A673 (cell line): ENCODE measurements around the gene LATS2. TPM values are rescaled to one million over a fixed set of nuclear protein-coding genes. Genes with fewer than 3 reads are reported as not detected.
"Not testable (repeated sequence)": the region's sequence is repeated elsewhere in the genome, so short reads cannot be mapped to it uniquely, and the experiment has no call there.

Experiments used
- BruUV-seq: library from RNA; stranded (reverse); fragments of 400-500 nt; replicated peaks from 2 replicates; lab custom pipeline; 2021; lab: Mats Ljungman, UMichigan
- CTCF ChIA-PET: fragments of 300-600 bp; sonication (Branson Sonifier 250); formaldehyde crosslinking; loops from one replicate; lab custom pipeline; 2022; ENCODE audit warnings: antibody characterized with exemption; lab: Charles Lee
- POLR2A ChIA-PET: fragments of 300-600 bp; sonication (Branson Sonifier 250); formaldehyde crosslinking; loops from one replicate; lab custom pipeline; 2022; ENCODE audit warnings: antibody characterized with exemption; ENCODE audit not compliant: low non-redundant PET; lab: Charles Lee
- DNase-seq: peaks from one replicate; pipeline ENCODE4 v3.0.0-alpha.2; 2015; ENCODE audit warnings: low spot score
- H3K27ac ChIP-seq: fragments of 200-600 bp; sonication (generic); 2 replicates; pipeline ENCODE4 v1.5.1; 2016; ENCODE audit warnings: mixed run types, low read depth, mild to moderate bottlenecking, mixed read lengths, antibody characterized with exemption, low read length; ENCODE audit not compliant: poor library complexity, severe bottlenecking
- H3K27me3 ChIP-seq: fragments of 200-600 bp; sonication (generic); replicated peaks from 2 replicates; pipeline ENCODE4 v1.6.1; 2017; ENCODE audit warnings: mixed run types, low read depth, mild to moderate bottlenecking, mixed read lengths, antibody characterized with exemption, low read length; ENCODE audit not compliant: insufficient read depth, poor library complexity
- H3K36me3 ChIP-seq: fragments of 200-600 bp; sonication (generic); 2 replicates; pipeline ENCODE4 v1.6.1; 2016; ENCODE audit warnings: mixed run types, mild to moderate bottlenecking, mixed read lengths, antibody characterized with exemption, low read length; ENCODE audit not compliant: insufficient read depth, poor library complexity, severe bottlenecking
- H3K4me1 ChIP-seq: fragments of 200-600 bp; sonication (generic); 2 replicates; pipeline ENCODE4 v1.6.1; 2017; ENCODE audit warnings: mixed run types, mild to moderate bottlenecking, mixed read lengths, antibody characterized with exemption, low read length; ENCODE audit not compliant: insufficient read depth, poor library complexity, severe bottlenecking
- H3K4me3 ChIP-seq: fragments of 200-600 bp; sonication (generic); 2 replicates; pipeline ENCODE4 v1.5.1; 2016; ENCODE audit warnings: low read depth, mixed run types, mild to moderate bottlenecking, mixed read lengths, low read length; ENCODE audit not compliant: poor library complexity, severe bottlenecking
- H3K9me3 ChIP-seq: fragments of 200-600 bp; sonication (generic); 2 replicates; pipeline ENCODE4 v1.6.1; 2016; ENCODE audit warnings: mixed run types, low read depth, mild to moderate bottlenecking, mixed read lengths, antibody characterized with exemption, low read length; ENCODE audit not compliant: poor library complexity, severe bottlenecking
- EZH2 ChIP-seq: fragments of 200-600 bp; sonication (generic); IDR thresholded peaks from 2 replicates; pipeline ENCODE4 v1.6.1; 2017; ENCODE audit warnings: borderline replicate concordance, low read depth, mild to moderate bottlenecking, mixed read lengths, antibody characterized with exemption, low read length; ENCODE audit not compliant: poor library complexity, severe bottlenecking
- intact Hi-C: fragments of 100-400 bp; cut with micrococcal nuclease; formaldehyde crosslinking; loops from one replicate; pipeline ENCODE4 v1.10.0; 2022; ENCODE audit not compliant: unreplicated experiment
- total RNA-seq: library from RNA; stranded (reverse); gene quantifications from 2 replicates; pipeline ENCODE4 v1.2.3, GENCODE V29; 2021
- TF ChIP-seq, protein P1 (sequence below): fragments of 300-800, 200-600 bp; sonication (generic); conservative IDR thresholded peaks from 2 replicates; pipeline ENCODE4 v1.5.1; 2017; ENCODE audit warnings: low read depth, mild to moderate bottlenecking, antibody characterized with exemption, low read length, moderate library complexity, mixed read lengths

LATS2 gene
- total RNA-seq, 1 experiment from 2014 or later: 13.1 TPM

DNA sequence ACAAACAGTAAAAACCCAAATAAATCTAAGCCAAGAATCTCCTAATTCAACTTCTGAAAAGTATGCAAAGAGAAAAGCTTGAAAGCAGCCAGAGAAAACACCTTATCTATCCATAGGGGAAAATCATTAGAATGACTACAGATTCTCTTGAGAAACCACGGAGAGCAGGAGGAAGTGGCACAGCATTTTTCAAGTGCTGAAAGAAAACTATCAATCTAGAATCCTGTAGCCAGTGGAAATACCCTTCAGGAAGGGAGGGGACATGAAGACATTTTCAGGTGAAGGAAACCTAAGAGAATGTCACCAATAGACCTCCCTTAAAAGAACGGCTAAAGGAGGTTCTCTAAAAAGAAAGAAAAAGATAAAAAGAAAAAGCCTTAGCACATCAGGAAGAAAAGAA is 92.6 kb downstream of the LATS2 start:
- POLR2A ChIA-PET: no interaction called here
- Histone ChIP-seq H3K9me3 (no peaks in the 10 kb centered on the region), H3K27me3 (no peaks in the 10 kb centered on the region), H3K36me3 (peaks cover 1% of the 10 kb centered on the region), H3K27ac (no peak overlapping the region), H3K4me3 (no peak overlapping the region), H3K4me1 (no peaks in the 10 kb centered on the region)
- no peak for DNase-seq
- TF ChIP-seq EZH2: no peak
- TF ChIP-seq, protein P1, sequence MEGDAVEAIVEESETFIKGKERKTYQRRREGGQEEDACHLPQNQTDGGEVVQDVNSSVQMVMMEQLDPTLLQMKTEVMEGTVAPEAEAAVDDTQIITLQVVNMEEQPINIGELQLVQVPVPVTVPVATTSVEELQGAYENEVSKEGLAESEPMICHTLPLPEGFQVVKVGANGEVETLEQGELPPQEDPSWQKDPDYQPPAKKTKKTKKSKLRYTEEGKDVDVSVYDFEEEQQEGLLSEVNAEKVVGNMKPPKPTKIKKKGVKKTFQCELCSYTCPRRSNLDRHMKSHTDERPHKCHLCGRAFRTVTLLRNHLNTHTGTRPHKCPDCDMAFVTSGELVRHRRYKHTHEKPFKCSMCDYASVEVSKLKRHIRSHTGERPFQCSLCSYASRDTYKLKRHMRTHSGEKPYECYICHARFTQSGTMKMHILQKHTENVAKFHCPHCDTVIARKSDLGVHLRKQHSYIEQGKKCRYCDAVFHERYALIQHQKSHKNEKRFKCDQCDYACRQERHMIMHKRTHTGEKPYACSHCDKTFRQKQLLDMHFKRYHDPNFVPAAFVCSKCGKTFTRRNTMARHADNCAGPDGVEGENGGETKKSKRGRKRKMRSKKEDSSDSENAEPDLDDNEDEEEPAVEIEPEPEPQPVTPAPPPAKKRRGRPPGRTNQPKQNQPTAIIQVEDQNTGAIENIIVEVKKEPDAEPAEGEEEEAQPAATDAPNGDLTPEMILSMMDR: no peak
- no TSS peak for BruUV-seq
- intact Hi-C loops: no loop called here
- CTCF ChIA-PET: no interaction called here

DNA sequence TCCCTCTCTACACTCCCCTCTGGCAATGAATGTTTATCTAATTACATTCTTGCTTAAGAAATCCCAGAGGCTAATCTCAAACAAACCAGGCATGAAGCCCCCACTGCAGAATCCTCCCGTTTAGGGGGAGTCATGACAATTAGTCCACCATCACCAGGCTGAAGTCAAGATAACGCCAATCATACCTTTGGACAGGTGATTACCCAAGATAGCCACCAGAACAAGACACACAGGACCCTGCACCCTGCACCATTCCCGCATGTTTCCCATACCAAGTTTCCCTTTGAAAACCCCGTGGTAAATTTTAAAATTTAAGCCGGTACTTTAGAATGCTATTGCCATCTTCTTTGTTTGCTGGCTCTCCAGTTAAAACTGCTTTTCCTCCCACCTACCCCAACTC is 94.0 kb downstream of the LATS2 start:
- intact Hi-C loops: no loop called here
- ChIA-PET CTCF (no interaction called here), POLR2A (no interaction called here)
- Histone ChIP-seq H3K36me3 (no peaks in the 10 kb centered on the region), H3K27ac (no peak overlapping the region), H3K4me1 (no peaks in the 10 kb centered on the region), H3K4me3 (no peak overlapping the region), H3K9me3 (no peaks in the 10 kb centered on the region), H3K27me3 (no peaks in the 10 kb centered on the region)
- no peak for DNase-seq
- no TSS peak for BruUV-seq
- TF ChIP-seq, protein P1: no peak
- TF ChIP-seq EZH2: no peak

DNA sequence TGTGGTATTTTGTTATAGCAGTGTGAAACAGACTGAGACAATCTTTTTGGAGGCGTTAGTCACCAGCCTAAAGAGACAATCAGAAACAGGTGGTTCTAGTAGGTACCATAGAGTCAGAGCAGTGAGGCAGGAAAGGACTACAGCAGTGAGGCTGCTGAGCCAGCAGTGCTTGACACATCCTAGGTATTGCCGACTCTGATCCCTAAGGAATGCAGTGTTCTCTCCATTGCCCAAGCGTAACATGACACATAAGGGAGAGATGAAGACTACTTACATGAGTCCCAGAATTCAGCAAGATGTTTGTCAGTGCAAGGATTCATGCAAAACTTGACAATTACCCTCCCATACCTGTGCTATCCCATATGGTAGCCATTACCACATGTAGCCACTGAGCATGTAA is 96.5 kb downstream of the LATS2 start:
- CTCF ChIA-PET: no interaction called here
- no peak for DNase-seq
- TF ChIP-seq, protein P1: no peak
- TF ChIP-seq EZH2: no peak
- intact Hi-C loops: no loop called here
- Histone ChIP-seq H3K4me1 (no peaks in the 10 kb centered on the region), H3K4me3 (no peak overlapping the region), H3K27me3 (no peaks in the 10 kb centered on the region), H3K36me3 (no peaks in the 10 kb centered on the region), H3K27ac (no peak overlapping the region), H3K9me3 (no peaks in the 10 kb centered on the region)
- BruUV-seq: no TSS peak
- POLR2A ChIA-PET: no interaction called here

DNA sequence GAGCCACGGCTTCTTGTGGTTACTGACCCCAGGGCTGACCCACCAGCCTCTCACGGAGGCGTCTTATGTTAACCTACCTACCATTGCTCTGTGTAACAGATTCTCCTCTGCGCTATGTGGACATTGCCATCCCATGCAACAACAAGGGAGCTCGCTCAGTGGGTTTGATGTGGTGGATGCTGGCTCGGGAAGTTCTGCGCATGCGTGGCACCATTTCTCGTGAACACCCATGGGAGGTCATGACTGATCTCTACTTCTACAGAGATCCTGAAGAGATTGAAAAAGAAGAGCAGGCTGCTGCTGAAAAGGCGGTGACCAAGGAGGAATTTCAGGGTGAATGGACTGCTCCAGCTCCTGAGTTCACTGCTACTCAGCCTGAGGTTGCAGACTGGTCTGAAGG is 99.7 kb downstream of the LATS2 start:
- H3K27ac ChIP-seq, H3K27me3 ChIP-seq, BruUV-seq, H3K36me3 ChIP-seq, H3K9me3 ChIP-seq, H3K4me1 ChIP-seq, DNase-seq, intact Hi-C loops, CTCF ChIA-PET: not testable (repeated sequence)
- H3K4me3 ChIP-seq: peak overlapping the region; percentile 34
- POLR2A ChIA-PET: interaction anchor here (0.7 kb wide), 1 partner anchor 367 kb away, joined by 4 read pairs; no protein-coding TSS in a partner anchor
